ENCODE results near the gene DMAC1. TPM values are rescaled to one million over a fixed set of nuclear protein-coding genes. Genes with fewer than 3 reads are reported as not detected.

Gene DMAC1
- total and polyA plus RNA-seq, 3 experiments from 2014 or later = 49.0 to 53.0 (median 52.4) TPM

- Histone ChIP-seq H3K9me3 (ENCODE audit: low read length) (no peaks in the 10 kb centered on the region), H3K27ac (ENCODE audit: low read depth, low read length) (no peak overlapping the region), H3K36me3 (ENCODE audit: insufficient read depth, low read length) (no peaks in the 10 kb centered on the region), H3K4me3 (ENCODE audit: low read length) (no peak overlapping the region), H3K4me1 (ENCODE audit: insufficient read depth, low read length) (no peaks in the 10 kb centered on the region), H3K27me3 (ENCODE audit: insufficient read depth, low read length, poor library complexity, severe bottlenecking) (no peaks in the 10 kb centered on the region)
- no peak overlapping the region for H3K27ac Mint-ChIP-seq
- peaks cover 0 to 5% (median 0%) of the 10 kb centered on the region in 3 donors for H3K36me3 Mint-ChIP-seq
- H3K27me3 Mint-ChIP-seq = peaks cover 4 to 8% of the 10 kb centered on the region in 2 donors
- DNase-seq = no peak
- H3K4me3 Mint-ChIP-seq = no peak overlapping the region
- POLR2A ChIA-PET = no interaction called here
- CTCF ChIA-PET = interaction anchor here (1.4 kb wide), 1 partner anchor 14 kb away, joined by 4 read pairs; no protein-coding TSS in a partner anchor
- no peaks in the 10 kb centered on the region for H3K9me3 Mint-ChIP-seq
- peaks cover 2 to 18% (median 16%) of the 10 kb centered on the region in 3 donors for H3K4me1 Mint-ChIP-seq
Measured at GRCh38 chr9:7780261-7780988, 19.2 kb downstream of the DMAC1 start.

GRCh38 chr9:7778851-7779600, 20.6 kb downstream of the DMAC1 start:
- H3K36me3 ChIP-seq (ENCODE audit: insufficient read depth, low read length) = no peaks in the 10 kb centered on the region
- H3K4me1 ChIP-seq (ENCODE audit: insufficient read depth, low read length) = no peaks in the 10 kb centered on the region
- Mint-ChIP-seq H3K36me3 (peaks cover 0 to 5% (median 0%) of the 10 kb centered on the region in 3 donors), H3K27ac (peak overlapping the region in 1 of 8 donors; percentile 36), H3K4me3 (no peak overlapping the region), H3K9me3 (no peaks in the 10 kb centered on the region), H3K27me3 (peaks cover 4 to 18% of the 10 kb centered on the region in 2 donors), H3K4me1 (peaks cover 2 to 10% (median 10%) of the 10 kb centered on the region in 3 donors)
- no peak overlapping the region for H3K27ac ChIP-seq (ENCODE audit: low read depth, low read length)
- CTCF ChIA-PET = interaction anchor here (1.4 kb wide), 1 partner anchor 12 kb away, joined by 4 read pairs; no protein-coding TSS in a partner anchor
- POLR2A ChIA-PET = no interaction called here
- H3K27me3 ChIP-seq (ENCODE audit: insufficient read depth, low read length, poor library complexity, severe bottlenecking) = no peaks in the 10 kb centered on the region
- no peak overlapping the region for H3K4me3 ChIP-seq (ENCODE audit: low read length)
- no peaks in the 10 kb centered on the region for H3K9me3 ChIP-seq (ENCODE audit: low read length)
- no peak for DNase-seq

GRCh38 chr9:7777771-7778170, 21.8 kb downstream of the DMAC1 start:
- no peaks in the 10 kb centered on the region for H3K9me3 Mint-ChIP-seq
- POLR2A ChIA-PET = no interaction called here
- Histone ChIP-seq H3K27me3 (ENCODE audit: insufficient read depth, low read length, poor library complexity, severe bottlenecking) (no peaks in the 10 kb centered on the region), H3K27ac (ENCODE audit: low read depth, low read length) (no peak overlapping the region), H3K36me3 (ENCODE audit: insufficient read depth, low read length) (no peaks in the 10 kb centered on the region), H3K4me1 (ENCODE audit: insufficient read depth, low read length) (no peaks in the 10 kb centered on the region), H3K4me3 (ENCODE audit: low read length) (no peak overlapping the region), H3K9me3 (ENCODE audit: low read length) (no peaks in the 10 kb centered on the region)
- no peak overlapping the region for H3K4me3 Mint-ChIP-seq
- no peak for DNase-seq
- CTCF ChIA-PET = no interaction called here
- H3K27ac Mint-ChIP-seq = no peak overlapping the region
- peaks cover 0 to 1% (median 0%) of the 10 kb centered on the region in 3 donors for H3K4me1 Mint-ChIP-seq
- peaks cover 0 to 5% (median 0%) of the 10 kb centered on the region in 3 donors for H3K36me3 Mint-ChIP-seq
- peaks cover 4 to 21% of the 10 kb centered on the region in 2 donors for H3K27me3 Mint-ChIP-seq

- Histone ChIP-seq H3K9me3 (ENCODE audit: low read length) (no peaks in the 10 kb centered on the region), H3K4me1 (ENCODE audit: insufficient read depth, low read length) (no peaks in the 10 kb centered on the region), H3K4me3 (ENCODE audit: low read length) (no peak overlapping the region), H3K27me3 (ENCODE audit: insufficient read depth, low read length, poor library complexity, severe bottlenecking) (no peaks in the 10 kb centered on the region), H3K36me3 (ENCODE audit: insufficient read depth, low read length) (no peaks in the 10 kb centered on the region), H3K27ac (ENCODE audit: low read depth, low read length) (no peak overlapping the region)
- Mint-ChIP-seq H3K27ac (no peak overlapping the region), H3K36me3 (no peaks in the 10 kb centered on the region), H3K4me1 (no peaks in the 10 kb centered on the region), H3K9me3 (peaks cover 0 to 3% (median 0%) of the 10 kb centered on the region in 5 donors), H3K4me3 (no peak overlapping the region), H3K27me3 (peaks cover 4 to 48% of the 10 kb centered on the region in 2 donors)
- ChIA-PET CTCF (no interaction called here), POLR2A (no interaction called here)
- no peak for DNase-seq
Measured at GRCh38 chr9:7770111-7770510, 29.5 kb downstream of the DMAC1 start.

- POLR2A ChIA-PET = no interaction called here
- H3K9me3 ChIP-seq (ENCODE audit: low read length) = no peaks in the 10 kb centered on the region
- no peaks in the 10 kb centered on the region for H3K27me3 ChIP-seq (ENCODE audit: insufficient read depth, low read length, poor library complexity, severe bottlenecking)
- Mint-ChIP-seq H3K27ac (no peak overlapping the region), H3K36me3 (peaks cover 0 to 1% (median 0%) of the 10 kb centered on the region in 3 donors), H3K27me3 (peaks cover under 1 to 2% of the 10 kb centered on the region in 2 donors), H3K4me1 (no peaks in the 10 kb centered on the region), H3K4me3 (no peak overlapping the region), H3K9me3 (peaks cover 0 to 5% (median 3%) of the 10 kb centered on the region in 5 donors)
- DNase-seq = no peak
- no peaks in the 10 kb centered on the region for H3K36me3 ChIP-seq (ENCODE audit: insufficient read depth, low read length)
- no peak overlapping the region for H3K4me3 ChIP-seq (ENCODE audit: low read length)
- H3K4me1 ChIP-seq (ENCODE audit: insufficient read depth, low read length) = no peaks in the 10 kb centered on the region
- CTCF ChIA-PET = no interaction called here
- no peak overlapping the region for H3K27ac ChIP-seq (ENCODE audit: low read depth, low read length)
Measured at GRCh38 chr9:7762600-7762999, 37.0 kb downstream of the DMAC1 start.

GRCh38 chr9:7760014-7760415, 39.6 kb downstream of the DMAC1 start:
- Histone ChIP-seq H3K4me1 (ENCODE audit: insufficient read depth, low read length) (no peaks in the 10 kb centered on the region), H3K9me3 (ENCODE audit: low read length) (no peaks in the 10 kb centered on the region), H3K27ac (ENCODE audit: low read depth, low read length) (no peak overlapping the region), H3K27me3 (ENCODE audit: insufficient read depth, low read length, poor library complexity, severe bottlenecking) (no peaks in the 10 kb centered on the region), H3K4me3 (ENCODE audit: low read length) (no peak overlapping the region), H3K36me3 (ENCODE audit: insufficient read depth, low read length) (no peaks in the 10 kb centered on the region)
- POLR2A ChIA-PET = no interaction called here
- H3K36me3 Mint-ChIP-seq = peaks cover 0 to 1% (median 0%) of the 10 kb centered on the region in 3 donors
- peaks cover 0 to 4% (median 3%) of the 10 kb centered on the region in 5 donors for H3K9me3 Mint-ChIP-seq
- H3K27me3 Mint-ChIP-seq = no peaks in the 10 kb centered on the region
- H3K4me1 Mint-ChIP-seq = peaks cover 5 to 12% (median 7%) of the 10 kb centered on the region in 3 donors
- CTCF ChIA-PET = no interaction called here
- DNase-seq = no peak
- H3K4me3 Mint-ChIP-seq = no peak overlapping the region
- no peak overlapping the region for H3K27ac Mint-ChIP-seq

- no peaks in the 10 kb centered on the region for H3K36me3 ChIP-seq (ENCODE audit: insufficient read depth, low read length)
- H3K27me3 Mint-ChIP-seq = no peaks in the 10 kb centered on the region
- no peaks in the 10 kb centered on the region for H3K4me1 ChIP-seq (ENCODE audit: insufficient read depth, low read length)
- H3K4me3 ChIP-seq (ENCODE audit: low read length) = no peak overlapping the region
- CTCF ChIA-PET = interaction anchor here (1.1 kb wide), 1 partner anchor 8 kb away, joined by 3 read pairs; no protein-coding TSS in a partner anchor
- DNase-seq = no peak
- POLR2A ChIA-PET = no interaction called here
- H3K4me1 Mint-ChIP-seq = peaks cover 5 to 12% (median 7%) of the 10 kb centered on the region in 3 donors
- H3K9me3 ChIP-seq (ENCODE audit: low read length) = no peaks in the 10 kb centered on the region
- H3K4me3 Mint-ChIP-seq = no peak overlapping the region
- H3K9me3 Mint-ChIP-seq = no peaks in the 10 kb centered on the region
- H3K36me3 Mint-ChIP-seq = no peaks in the 10 kb centered on the region
- H3K27me3 ChIP-seq (ENCODE audit: insufficient read depth, low read length, poor library complexity, severe bottlenecking) = no peaks in the 10 kb centered on the region
- peak overlapping the region in 3 of 8 donors; percentile 24 to 73 (median 65) for H3K27ac Mint-ChIP-seq
- no peak overlapping the region for H3K27ac ChIP-seq (ENCODE audit: low read depth, low read length)
Measured at GRCh38 chr9:7756088-7756487, 43.5 kb downstream of the DMAC1 start.

- DNase-seq = no peak
- Mint-ChIP-seq H3K4me3 (no peak overlapping the region), H3K27ac (no peak overlapping the region), H3K9me3 (no peaks in the 10 kb centered on the region), H3K27me3 (peaks cover 0 to 4% of the 10 kb centered on the region in 2 donors), H3K36me3 (peaks cover 0 to 4% (median 0%) of the 10 kb centered on the region in 3 donors), H3K4me1 (peaks cover 5 to 12% (median 7%) of the 10 kb centered on the region in 3 donors)
- no peaks in the 10 kb centered on the region for H3K36me3 ChIP-seq (ENCODE audit: insufficient read depth, low read length)
- ChIA-PET POLR2A (no interaction called here), CTCF (no interaction called here)
- H3K9me3 ChIP-seq (ENCODE audit: low read length) = no peaks in the 10 kb centered on the region
- no peak overlapping the region for H3K4me3 ChIP-seq (ENCODE audit: low read length)
- no peaks in the 10 kb centered on the region for H3K27me3 ChIP-seq (ENCODE audit: insufficient read depth, low read length, poor library complexity, severe bottlenecking)
- no peak overlapping the region for H3K27ac ChIP-seq (ENCODE audit: low read depth, low read length)
- H3K4me1 ChIP-seq (ENCODE audit: insufficient read depth, low read length) = no peaks in the 10 kb centered on the region
Measured at GRCh38 chr9:7752481-7752880, 47.1 kb downstream of the DMAC1 start.
